Progenitor cell of endocrine pancreas (in vitro differentiated cells): ENCODE measurements around the gene CIAPIN1. TPM values are rescaled to one million over a fixed set of nuclear protein-coding genes. Genes with fewer than 3 reads are reported as not detected.
A peak's percentile ranks its signal among the peaks of the same experiment; 100 is the strongest.

Source experiments
- DNase-seq: peaks from one replicate; pipeline ENCODE4 v3.0.0; 2021; ENCODE audit warnings: low spot score; ENCODE audit not compliant: unreplicated experiment
- H3K27ac Mint-ChIP-seq: 2 replicates; pipeline ENCODE4 v1.8.0; 2021; ENCODE audit warnings: mild to moderate bottlenecking, moderate library complexity, mixed read lengths
- H3K27me3 Mint-ChIP-seq: 2 replicates; pipeline ENCODE4 v1.8.0; 2021; ENCODE audit warnings: mixed read lengths
- H3K36me3 Mint-ChIP-seq: 2 replicates; pipeline ENCODE4 v1.8.0; 2022; ENCODE audit warnings: mixed read lengths; ENCODE audit not compliant: insufficient read depth
- H3K4me1 Mint-ChIP-seq: 2 replicates; pipeline ENCODE4 v1.8.0; 2021; ENCODE audit warnings: low read depth, mixed read lengths
- H3K4me3 Mint-ChIP-seq: 2 replicates; pipeline ENCODE4 v1.8.0; 2021; ENCODE audit warnings: low read depth, mild to moderate bottlenecking, moderate library complexity, mixed read lengths
- H3K9me3 Mint-ChIP-seq: 2 replicates; pipeline ENCODE4 v1.8.0; 2021; ENCODE audit warnings: low read depth, mixed read lengths
- CTCF ChIP-seq: fragments of 200-600 bp; sonication (generic); IDR thresholded peaks from one replicate; pipeline ENCODE4 v1.5.0; 2021; ENCODE audit warnings: antibody characterized with exemption, mild to moderate bottlenecking; ENCODE audit not compliant: unreplicated experiment
- total RNA-seq: library from RNA; stranded (reverse); gene quantifications from 2 replicates; pipeline ENCODE4 v1.2.1, GENCODE V29; 2021

Gene CIAPIN1
- total RNA-seq, 1 donor from 2014 or later, result 79.3 TPM

GRCh38 chr16:57384248-57385070 is 62.7 kb downstream of the CIAPIN1 start:
- Mint-ChIP-seq H3K9me3 (no peaks in the 10 kb centered on the region), H3K4me1 (no peaks in the 10 kb centered on the region), H3K27me3 (peaks cover 8% of the 10 kb centered on the region), H3K4me3 (no peak overlapping the region), H3K27ac (no peak overlapping the region), H3K36me3 (no peaks in the 10 kb centered on the region)
- DNase-seq, result no peak
- no peak for TF ChIP-seq CTCF

GRCh38 chr16:57383276-57384247 is 63.6 kb downstream of the CIAPIN1 start:
- no peak overlapping the region for H3K27ac Mint-ChIP-seq

GRCh38 chr16:57382535-57383275 is 64.5 kb downstream of the CIAPIN1 start:
- Mint-ChIP-seq H3K36me3 (no peaks in the 10 kb centered on the region), H3K27me3 (peaks cover 4% of the 10 kb centered on the region), H3K4me3 (no peak overlapping the region), H3K4me1 (peaks cover 3% of the 10 kb centered on the region), H3K9me3 (no peaks in the 10 kb centered on the region), H3K27ac (no peak overlapping the region)
- DNase-seq, result no peak
- TF ChIP-seq CTCF, result no peak

More at GRCh38 chr16:57383276-57384247, 63.6 kb downstream of the CIAPIN1 start:
- TF ChIP-seq CTCF, result no peak
- DNase-seq, result no peak
- H3K4me1 Mint-ChIP-seq, result no peaks in the 10 kb centered on the region
- H3K9me3 Mint-ChIP-seq, result no peaks in the 10 kb centered on the region
- H3K36me3 Mint-ChIP-seq, result no peaks in the 10 kb centered on the region
- H3K4me3 Mint-ChIP-seq, result no peak overlapping the region
- peaks cover 6% of the 10 kb centered on the region for H3K27me3 Mint-ChIP-seq

GRCh38 chr16:57381791-57382534 is 65.2 kb downstream of the CIAPIN1 start:
- Mint-ChIP-seq H3K9me3 (no peaks in the 10 kb centered on the region), H3K36me3 (no peaks in the 10 kb centered on the region), H3K4me1 (peaks cover 8% of the 10 kb centered on the region), H3K27me3 (peaks cover 4% of the 10 kb centered on the region), H3K4me3 (no peak overlapping the region), H3K27ac (peak overlapping the region; percentile 37)
- TF ChIP-seq CTCF, result no peak
- DNase-seq, result no peak
